HepG2 (cell line): ENCODE measurements around the gene BEST2. TPM values are rescaled to one million over a fixed set of nuclear protein-coding genes. Genes with fewer than 3 reads are reported as not detected.

ENCODE experiments used
- CC2D1A ChIP-seq: sonication (generic); formaldehyde crosslinking; IDR thresholded peaks from 2 replicates; pipeline ENCODE4 v1.8.1; 2023; ENCODE audit warnings: mild to moderate bottlenecking, missing genetic modification reagents
- NCOA1 ChIP-seq: sonication (generic); formaldehyde crosslinking; IDR thresholded peaks from 2 replicates; pipeline ENCODE4 v1.9.0; 2021; ENCODE audit warnings: missing genetic modification reagents
- PHF5A ChIP-seq: IDR thresholded peaks from one replicate; pipeline ENCODE4 v1.6.1; 2018; ENCODE audit warnings: low read depth, missing genetic modification reagents; ENCODE audit not compliant: unreplicated experiment
- RELA ChIP-seq: sonication (generic); formaldehyde crosslinking; IDR thresholded peaks from 2 replicates; pipeline ENCODE4 v1.4.0; 2020; ENCODE audit warnings: missing genetic modification reagents
- REPIN1 ChIP-seq: sonication (generic); formaldehyde crosslinking; IDR thresholded peaks from 2 replicates; pipeline ENCODE4 v1.8.0; 2022; ENCODE audit warnings: missing genetic modification reagents, low read depth, mild to moderate bottlenecking, borderline replicate concordance
- SOX5 ChIP-seq: IDR thresholded peaks from 2 replicates; pipeline ENCODE4 v1.6.1; 2016; ENCODE audit warnings: borderline replicate concordance
- SOX6 ChIP-seq, 2 experiments: fragments of 450-650 bp in 1 of 2; sonication (generic) in 1 of 2; formaldehyde crosslinking in 1 of 2; IDR thresholded peaks; 2 replicates each; pipeline versions ENCODE4 v1.4.0 to v1.6.1; 2017 to 2020; ENCODE audit warnings: antibody characterized with exemption in 1 of 2, mild to moderate bottlenecking in 1 of 2, missing genetic modification reagents in 1 of 2
- ZBTB7A ChIP-seq: sonication (generic); formaldehyde crosslinking; IDR thresholded peaks from 2 replicates; pipeline ENCODE4 v1.8.0; 2022; ENCODE audit warnings: mild to moderate bottlenecking, missing genetic modification reagents
- ZFAT ChIP-seq: sonication (generic); formaldehyde crosslinking; conservative IDR thresholded peaks from 2 replicates; pipeline ENCODE4 v1.8.1; 2023; ENCODE audit warnings: missing genetic modification reagents, inconsistent platforms
- ZFY ChIP-seq: sonication (generic); formaldehyde crosslinking; IDR thresholded peaks from 2 replicates; pipeline ENCODE4 v1.4.0; 2020; ENCODE audit warnings: missing genetic modification reagents
- ZNF136 ChIP-seq: sonication (generic); formaldehyde crosslinking; IDR thresholded peaks from 2 replicates; pipeline ENCODE4 v1.8.1; 2022; ENCODE audit warnings: low read depth, mild to moderate bottlenecking, moderate library complexity, missing genetic modification reagents
- ZNF225 ChIP-seq: sonication (generic); formaldehyde crosslinking; IDR thresholded peaks from 2 replicates; pipeline ENCODE4 v1.4.0; 2020; ENCODE audit warnings: mild to moderate bottlenecking, missing genetic modification reagents
- ZNF615 ChIP-seq: sonication (generic); formaldehyde crosslinking; IDR thresholded peaks from 2 replicates; pipeline ENCODE4 v1.5.0; 2020; ENCODE audit warnings: mild to moderate bottlenecking, missing genetic modification reagents, borderline replicate concordance
- ZNF619 ChIP-seq: sonication (generic); formaldehyde crosslinking; IDR thresholded peaks from 2 replicates; pipeline ENCODE4 v1.4.0; 2020; ENCODE audit warnings: mild to moderate bottlenecking, missing genetic modification reagents
- ZNF660 ChIP-seq: sonication (generic); formaldehyde crosslinking; IDR thresholded peaks from 2 replicates; pipeline ENCODE4 v1.5.1; 2020; ENCODE audit warnings: mild to moderate bottlenecking, low read depth, missing genetic modification reagents, borderline replicate concordance
- ZNF670 ChIP-seq: sonication (generic); formaldehyde crosslinking; IDR thresholded peaks from 2 replicates; pipeline ENCODE4 v1.8.0; 2022; ENCODE audit warnings: mild to moderate bottlenecking, missing genetic modification reagents, borderline replicate concordance
- ZNF766 ChIP-seq: sonication (generic); formaldehyde crosslinking; IDR thresholded peaks from 2 replicates; pipeline ENCODE4 v1.5.0; 2020; ENCODE audit warnings: missing genetic modification reagents, borderline replicate concordance
- polyA plus RNA-seq, 8 experiments: library from polyadenylated mRNA; depleted of rRNA in 3 of 8; stranded (reverse) in 7 of 8; unstranded in 1 of 8; fragments of >200 nt; fragmentation: Illumina TruSeq in 4 of 8; extraction: Trizol in 4 of 8; gene quantifications; 2 replicates each; pipeline versions ENCODE4 v1.2.1 to v1.2.3, GENCODE V29; 2011 to 2016; ENCODE audit warnings: low read depth in 4 of 8, missing spikeins in 1 of 8, mixed read lengths in 1 of 8; ENCODE audit not compliant: insufficient read depth in 1 of 8
- total RNA-seq, 5 experiments: library from RNA; depleted of rRNA; stranded (reverse); fragments of >200 nt; fragmentation: Illumina TruSeq; extraction: Trizol; gene quantifications; 2 replicates each; pipeline ENCODE4 v1.2.3, GENCODE V29; 2016; ENCODE audit warnings: low read depth in 1 of 5
- TF ChIP-seq, protein P1 (sequence below): sonication (generic); formaldehyde crosslinking; IDR thresholded peaks from 2 replicates; pipeline ENCODE4 v1.4.0; 2020; ENCODE audit warnings: missing genetic modification reagents, borderline replicate concordance
- TF ChIP-seq, protein P2 (sequence below): sonication (generic); formaldehyde crosslinking; IDR thresholded peaks from 2 replicates; pipeline ENCODE4 v1.8.1; 2023; ENCODE audit warnings: mild to moderate bottlenecking, missing genetic modification reagents
- TF ChIP-seq, protein P3 (sequence below): IDR thresholded peaks from 2 replicates; pipeline ENCODE4 v1.6.1; 2016; ENCODE audit warnings: low read depth

Gene BEST2
- total and polyA plus RNA-seq, 2 of the 13 experiments (the other 11 are each of a cell fraction or from before 2014, with no cell fraction given): not detected

DNA sequence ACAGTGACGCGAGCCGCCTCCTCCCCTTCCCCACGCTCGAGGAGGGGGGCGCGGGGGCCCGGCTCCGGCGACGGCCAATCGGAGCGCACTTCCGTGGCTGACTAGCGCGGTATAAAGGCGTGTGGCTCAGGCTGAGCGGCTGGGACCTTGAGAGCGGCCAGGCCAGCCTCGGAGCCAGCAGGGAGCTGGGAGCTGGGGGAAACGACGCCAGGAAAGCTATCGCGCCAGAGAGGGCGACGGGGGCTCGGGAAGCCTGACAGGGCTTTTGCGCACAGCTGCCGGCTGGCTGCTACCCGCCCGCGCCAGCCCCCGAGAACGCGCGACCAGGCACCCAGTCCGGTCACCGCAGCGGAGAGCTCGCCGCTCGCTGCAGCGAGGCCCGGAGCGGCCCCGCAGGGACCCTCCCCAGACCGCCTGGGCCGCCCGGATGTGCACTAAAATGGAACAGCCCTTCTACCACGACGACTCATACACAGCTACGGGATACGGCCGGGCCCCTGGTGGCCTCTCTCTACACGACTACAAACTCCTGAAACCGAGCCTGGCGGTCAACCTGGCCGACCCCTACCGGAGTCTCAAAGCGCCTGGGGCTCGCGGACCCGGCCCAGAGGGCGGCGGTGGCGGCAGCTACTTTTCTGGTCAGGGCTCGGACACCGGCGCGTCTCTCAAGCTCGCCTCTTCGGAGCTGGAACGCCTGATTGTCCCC is 39.9 kb downstream of the BEST2 start, which contains the start of gene JUNB (continued):
- TF ChIP-seq NCOA1 (CRISPR knock-in tag) (no peak), REPIN1 (CRISPR knock-in tag) (peak; percentile 72; the same call in 1 of the 2 replicates), SOX5 (CRISPR knock-in tag) (peak; percentile 66; the same call in 1 of the 2 replicates), RELA (0 out of 2 replicates have a peak, but pooled peaks have one; percentile 85), ZNF660 (CRISPR knock-in tag) (no peak), PHF5A (CRISPR knock-in tag) (no peak), ZFY (CRISPR knock-in tag) (peak; percentile 84), ZNF225 (CRISPR knock-in tag) (peak; percentile 47; the same call in 1 of the 2 replicates), SOX6 (IDR thresholded peaks at IDR 0.05) (no peak), SOX6 (CRISPR knock-in tag; IDR thresholded peaks at IDR 0.05) (peak; percentile 63), ZNF670 (CRISPR knock-in tag) (peak; percentile 57; the same call in 1 of the 2 replicates), CC2D1A (no peak), ZBTB7A (CRISPR knock-in tag) (no peak; the same call in 1 of the 2 replicates), ZNF766 (peak; percentile 68; the same call in 1 of the 2 replicates), ZFAT (CRISPR knock-in tag) (0 out of 2 replicates have a peak, but pooled peaks have one; percentile 11), ZNF615 (CRISPR knock-in tag) (no peak), ZNF136 (CRISPR knock-in tag) (no peak), ZNF619 (peak; percentile 52; the same call in 1 of the 2 replicates)
- TF ChIP-seq, protein P1, sequence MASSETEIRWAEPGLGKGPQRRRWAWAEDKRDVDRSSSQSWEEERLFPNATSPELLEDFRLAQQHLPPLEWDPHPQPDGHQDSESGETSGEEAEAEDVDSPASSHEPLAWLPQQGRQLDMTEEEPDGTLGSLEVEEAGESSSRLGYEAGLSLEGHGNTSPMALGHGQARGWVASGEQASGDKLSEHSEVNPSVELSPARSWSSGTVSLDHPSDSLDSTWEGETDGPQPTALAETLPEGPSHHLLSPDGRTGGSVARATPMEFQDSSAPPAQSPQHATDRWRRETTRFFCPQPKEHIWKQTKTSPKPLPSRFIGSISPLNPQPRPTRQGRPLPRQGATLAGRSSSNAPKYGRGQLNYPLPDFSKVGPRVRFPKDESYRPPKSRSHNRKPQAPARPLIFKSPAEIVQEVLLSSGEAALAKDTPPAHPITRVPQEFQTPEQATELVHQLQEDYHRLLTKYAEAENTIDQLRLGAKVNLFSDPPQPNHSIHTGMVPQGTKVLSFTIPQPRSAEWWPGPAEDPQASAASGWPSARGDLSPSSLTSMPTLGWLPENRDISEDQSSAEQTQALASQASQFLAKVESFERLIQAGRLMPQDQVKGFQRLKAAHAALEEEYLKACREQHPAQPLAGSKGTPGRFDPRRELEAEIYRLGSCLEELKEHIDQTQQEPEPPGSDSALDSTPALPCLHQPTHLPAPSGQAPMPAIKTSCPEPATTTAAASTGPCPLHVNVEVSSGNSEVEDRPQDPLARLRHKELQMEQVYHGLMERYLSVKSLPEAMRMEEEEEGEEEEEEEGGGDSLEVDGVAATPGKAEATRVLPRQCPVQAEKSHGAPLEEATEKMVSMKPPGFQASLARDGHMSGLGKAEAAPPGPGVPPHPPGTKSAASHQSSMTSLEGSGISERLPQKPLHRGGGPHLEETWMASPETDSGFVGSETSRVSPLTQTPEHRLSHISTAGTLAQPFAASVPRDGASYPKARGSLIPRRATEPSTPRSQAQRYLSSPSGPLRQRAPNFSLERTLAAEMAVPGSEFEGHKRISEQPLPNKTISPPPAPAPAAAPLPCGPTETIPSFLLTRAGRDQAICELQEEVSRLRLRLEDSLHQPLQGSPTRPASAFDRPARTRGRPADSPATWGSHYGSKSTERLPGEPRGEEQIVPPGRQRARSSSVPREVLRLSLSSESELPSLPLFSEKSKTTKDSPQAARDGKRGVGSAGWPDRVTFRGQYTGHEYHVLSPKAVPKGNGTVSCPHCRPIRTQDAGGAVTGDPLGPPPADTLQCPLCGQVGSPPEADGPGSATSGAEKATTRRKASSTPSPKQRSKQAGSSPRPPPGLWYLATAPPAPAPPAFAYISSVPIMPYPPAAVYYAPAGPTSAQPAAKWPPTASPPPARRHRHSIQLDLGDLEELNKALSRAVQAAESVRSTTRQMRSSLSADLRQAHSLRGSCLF: no peak
- TF ChIP-seq, protein P2, sequence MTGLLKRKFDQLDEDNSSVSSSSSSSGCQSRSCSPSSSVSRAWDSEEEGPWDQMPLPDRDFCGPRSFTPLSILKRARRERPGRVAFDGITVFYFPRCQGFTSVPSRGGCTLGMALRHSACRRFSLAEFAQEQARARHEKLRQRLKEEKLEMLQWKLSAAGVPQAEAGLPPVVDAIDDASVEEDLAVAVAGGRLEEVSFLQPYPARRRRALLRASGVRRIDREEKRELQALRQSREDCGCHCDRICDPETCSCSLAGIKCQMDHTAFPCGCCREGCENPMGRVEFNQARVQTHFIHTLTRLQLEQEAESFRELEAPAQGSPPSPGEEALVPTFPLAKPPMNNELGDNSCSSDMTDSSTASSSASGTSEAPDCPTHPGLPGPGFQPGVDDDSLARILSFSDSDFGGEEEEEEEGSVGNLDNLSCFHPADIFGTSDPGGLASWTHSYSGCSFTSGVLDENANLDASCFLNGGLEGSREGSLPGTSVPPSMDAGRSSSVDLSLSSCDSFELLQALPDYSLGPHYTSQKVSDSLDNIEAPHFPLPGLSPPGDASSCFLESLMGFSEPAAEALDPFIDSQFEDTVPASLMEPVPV (CRISPR knock-in tag): no peak
- TF ChIP-seq, protein P3, sequence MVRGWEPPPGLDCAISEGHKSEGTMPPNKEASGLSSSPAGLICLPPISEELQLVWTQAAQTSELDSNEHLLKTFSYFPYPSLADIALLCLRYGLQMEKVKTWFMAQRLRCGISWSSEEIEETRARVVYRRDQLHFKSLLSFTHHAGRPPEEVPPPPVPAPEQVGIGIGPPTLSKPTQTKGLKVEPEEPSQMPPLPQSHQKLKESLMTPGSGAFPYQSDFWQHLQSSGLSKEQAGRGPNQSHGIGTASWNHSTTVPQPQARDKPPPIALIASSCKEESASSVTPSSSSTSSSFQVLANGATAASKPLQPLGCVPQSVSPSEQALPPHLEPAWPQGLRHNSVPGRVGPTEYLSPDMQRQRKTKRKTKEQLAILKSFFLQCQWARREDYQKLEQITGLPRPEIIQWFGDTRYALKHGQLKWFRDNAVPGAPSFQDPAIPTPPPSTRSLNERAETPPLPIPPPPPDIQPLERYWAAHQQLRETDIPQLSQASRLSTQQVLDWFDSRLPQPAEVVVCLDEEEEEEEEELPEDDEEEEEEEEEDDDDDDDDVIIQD (CRISPR knock-in tag): no peak
